HL-60 (cell line): ENCODE measurements around the gene FGF21.
"Not testable (repeated sequence)": the region's sequence is repeated elsewhere in the genome, so short reads cannot be mapped to it uniquely, and the experiment has no call there.

Source experiments
- DNase-seq, 2 experiments: peaks; one replicate each; pipeline ENCODE4 v3.0.0-alpha.2; 2010 to 2020; ENCODE audit warnings: low read depth in 1 of 2, low spot score in 1 of 2
- H3K27ac ChIP-seq: fragments of 250-450 bp; sonication (Bioruptor Pico); replicated peaks from 2 replicates; pipeline ENCODE4 v1.5.1; 2020; ENCODE audit warnings: mild to moderate bottlenecking, moderate library complexity
- H3K27me3 ChIP-seq: fragments of 250-450 bp; sonication (Bioruptor Pico); 2 replicates; pipeline ENCODE4 v1.5.1; 2021; ENCODE audit warnings: mild to moderate bottlenecking, moderate library complexity; ENCODE audit not compliant: insufficient read depth, poor library complexity, severe bottlenecking
- H3K4me3 ChIP-seq: replicated peaks from 2 replicates; pipeline ENCODE4 v1.5.1; 2011; ENCODE audit warnings: mild to moderate bottlenecking, control low read depth, low read length; ENCODE audit not compliant: insufficient read depth
- CTCF ChIP-seq: IDR thresholded peaks from one replicate; pipeline ENCODE4 v1.5.1; 2011; ENCODE audit warnings: low read length, control low read depth, inconsistent platforms; ENCODE audit not compliant: insufficient read depth
- GABPA ChIP-seq: IDR thresholded peaks from 2 replicates; pipeline ENCODE4 v1.6.1; 2012; ENCODE audit warnings: low read depth
- POLR2AphosphoS5 ChIP-seq: IDR thresholded peaks from 2 replicates; pipeline ENCODE4 v1.6.1; 2012; ENCODE audit warnings: low read depth
- SPI1 ChIP-seq: IDR thresholded peaks from 2 replicates; pipeline ENCODE4 v1.6.1; 2012; ENCODE audit warnings: low read depth, mild to moderate bottlenecking, borderline replicate concordance
- TF ChIP-seq, protein P1 (sequence below): IDR thresholded peaks from 2 replicates; pipeline ENCODE4 v1.6.1; 2012; ENCODE audit warnings: low read depth; ENCODE audit not compliant: insufficient replicate concordance

Gene FGF21

DNA sequence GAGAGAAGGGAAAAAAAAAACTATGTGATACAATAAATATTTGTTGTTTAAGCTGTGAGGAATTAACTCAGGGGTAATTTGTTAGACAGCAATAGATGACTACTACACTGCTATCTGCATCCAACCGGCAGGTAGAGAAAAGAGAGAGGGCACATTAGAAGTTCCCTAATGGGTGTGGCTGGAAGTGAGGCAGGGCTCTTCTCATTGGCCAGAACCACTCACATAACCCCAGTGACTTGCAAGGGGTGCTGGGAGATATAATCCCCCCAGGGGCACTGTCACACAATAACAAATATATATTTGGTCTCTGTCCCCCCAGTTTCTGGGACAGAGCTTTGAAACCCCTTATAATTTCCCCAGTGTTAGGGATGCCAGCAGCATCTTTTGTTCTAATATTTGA lies 24.3 kb downstream of the FGF21 start:
- no peaks in the 10 kb centered on the region for H3K27me3 ChIP-seq
- DNase-seq, result no peak
- no peak overlapping the region for H3K4me3 ChIP-seq
- TF ChIP-seq, protein P1, sequence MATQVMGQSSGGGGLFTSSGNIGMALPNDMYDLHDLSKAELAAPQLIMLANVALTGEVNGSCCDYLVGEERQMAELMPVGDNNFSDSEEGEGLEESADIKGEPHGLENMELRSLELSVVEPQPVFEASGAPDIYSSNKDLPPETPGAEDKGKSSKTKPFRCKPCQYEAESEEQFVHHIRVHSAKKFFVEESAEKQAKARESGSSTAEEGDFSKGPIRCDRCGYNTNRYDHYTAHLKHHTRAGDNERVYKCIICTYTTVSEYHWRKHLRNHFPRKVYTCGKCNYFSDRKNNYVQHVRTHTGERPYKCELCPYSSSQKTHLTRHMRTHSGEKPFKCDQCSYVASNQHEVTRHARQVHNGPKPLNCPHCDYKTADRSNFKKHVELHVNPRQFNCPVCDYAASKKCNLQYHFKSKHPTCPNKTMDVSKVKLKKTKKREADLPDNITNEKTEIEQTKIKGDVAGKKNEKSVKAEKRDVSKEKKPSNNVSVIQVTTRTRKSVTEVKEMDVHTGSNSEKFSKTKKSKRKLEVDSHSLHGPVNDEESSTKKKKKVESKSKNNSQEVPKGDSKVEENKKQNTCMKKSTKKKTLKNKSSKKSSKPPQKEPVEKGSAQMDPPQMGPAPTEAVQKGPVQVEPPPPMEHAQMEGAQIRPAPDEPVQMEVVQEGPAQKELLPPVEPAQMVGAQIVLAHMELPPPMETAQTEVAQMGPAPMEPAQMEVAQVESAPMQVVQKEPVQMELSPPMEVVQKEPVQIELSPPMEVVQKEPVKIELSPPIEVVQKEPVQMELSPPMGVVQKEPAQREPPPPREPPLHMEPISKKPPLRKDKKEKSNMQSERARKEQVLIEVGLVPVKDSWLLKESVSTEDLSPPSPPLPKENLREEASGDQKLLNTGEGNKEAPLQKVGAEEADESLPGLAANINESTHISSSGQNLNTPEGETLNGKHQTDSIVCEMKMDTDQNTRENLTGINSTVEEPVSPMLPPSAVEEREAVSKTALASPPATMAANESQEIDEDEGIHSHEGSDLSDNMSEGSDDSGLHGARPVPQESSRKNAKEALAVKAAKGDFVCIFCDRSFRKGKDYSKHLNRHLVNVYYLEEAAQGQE, result no peak
- TF ChIP-seq CTCF, result no peak
- no peak for TF ChIP-seq GABPA
- no peak for TF ChIP-seq POLR2AphosphoS5
- no peak for TF ChIP-seq SPI1
- H3K27ac ChIP-seq, result no peak overlapping the region

DNA sequence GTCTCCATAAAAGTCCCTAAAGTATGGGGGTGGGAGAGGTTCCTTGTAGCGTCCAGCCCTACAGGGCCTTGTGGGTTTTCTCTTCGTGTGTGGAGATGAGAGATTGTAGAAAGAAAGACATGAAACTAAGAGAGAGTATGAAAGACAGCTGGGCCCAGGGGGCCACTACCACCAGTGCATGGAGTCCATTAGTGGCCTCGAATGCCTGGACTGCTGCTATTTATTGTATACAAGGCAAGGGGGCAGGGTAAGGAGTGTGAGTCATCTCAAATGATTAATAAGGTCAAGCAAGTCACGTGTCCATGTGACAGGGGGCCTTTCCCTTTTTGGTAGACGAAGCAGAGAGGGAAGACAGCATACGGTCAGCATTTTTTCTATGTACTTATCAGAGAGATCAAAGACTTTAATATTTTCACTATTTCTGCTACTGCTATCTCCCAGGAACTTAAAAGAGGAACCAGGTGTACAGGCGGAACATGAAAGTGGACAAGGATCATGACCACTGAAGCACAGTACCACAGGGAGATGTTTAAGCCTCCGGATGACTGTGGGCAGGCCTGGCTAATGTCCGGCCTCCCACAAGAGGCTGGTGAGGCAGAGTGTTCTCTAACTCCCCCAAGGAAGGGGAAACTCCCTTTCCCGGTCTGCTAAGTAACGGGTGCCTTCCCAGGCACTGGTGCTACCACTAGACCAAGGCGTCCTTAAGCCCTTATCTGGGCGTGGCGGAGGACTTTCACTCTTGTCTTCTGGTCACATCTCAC lies 25.5 kb downstream of the FGF21 start:
- Histone ChIP-seq H3K27ac (no peak overlapping the region), H3K4me3 (no peak overlapping the region), H3K27me3 (no peaks in the 10 kb centered on the region)
- DNase-seq, result no peak
- TF ChIP-seq GABPA, result no peak

GRCh38 chr19:48784527-48784926 lies 29.2 kb downstream of the FGF21 start:
- Histone ChIP-seq H3K27me3 (no peaks in the 10 kb centered on the region), H3K27ac (no peak overlapping the region), H3K4me3 (no peak overlapping the region)
- DNase-seq, result no peak
- TF ChIP-seq SPI1, result no peak
- no peak for TF ChIP-seq CTCF
- TF ChIP-seq GABPA, result no peak
- TF ChIP-seq POLR2AphosphoS5, result no peak
- TF ChIP-seq, protein P1, result no peak

- not testable (repeated sequence) for H3K27ac ChIP-seq, DNase-seq, H3K27me3 ChIP-seq, H3K4me3 ChIP-seq
Measured at GRCh38 chr19:48786422-48786821, 31.1 kb downstream of the FGF21 start.

DNA sequence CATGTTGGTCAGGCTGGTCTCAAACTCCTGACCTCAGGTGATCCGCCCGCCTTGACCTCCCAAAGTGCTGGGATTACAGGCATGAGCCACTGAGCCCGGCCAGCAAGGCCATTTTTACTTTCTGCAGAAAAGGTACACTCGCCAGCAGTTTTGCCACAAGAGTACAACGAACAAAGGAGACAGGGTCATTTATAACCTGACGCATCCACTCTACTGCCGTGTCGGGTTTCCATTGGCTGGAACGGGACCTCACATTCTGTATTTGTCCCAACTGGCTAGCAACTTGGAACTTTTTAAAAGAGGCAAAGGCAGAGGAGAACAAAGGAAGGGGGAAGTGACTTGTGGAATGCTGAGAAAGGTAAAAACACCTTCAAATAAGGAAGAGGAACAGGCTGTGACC lies 32.0 kb downstream of the FGF21 start:
- DNase-seq, H3K27ac ChIP-seq: not testable (repeated sequence)

More for the DNA sequence above, 32.0 kb downstream of the FGF21 start:
- H3K4me3 ChIP-seq, H3K27me3 ChIP-seq: not testable (repeated sequence)
